Vein endothelial cell (primary cell): ENCODE measurements around the gene TIMM8A. TPM values are rescaled to one million over a fixed set of nuclear protein-coding genes. Genes with fewer than 3 reads are reported as not detected.

Source experiments
- small RNA-seq: library from RNA; depleted of rRNA; stranded (forward); fragments of <200 nt; gene quantifications from one replicate; pipeline ENCODE3, GENCODE V24; 2012
- total RNA-seq: library from RNA; depleted of rRNA; stranded (reverse); fragments of >200 nt; gene quantifications from 2 replicates; pipeline ENCODE4 v1.2.3, GENCODE V29; 2012

TIMM8A gene
- total RNA-seq: 4.9 and 5.2 TPM in 2 replicates

GRCh38 chrX:101348452-101349192 is at the start of gene TIMM8A:
Gene TIMM8A, minus strand, starts transcription at chrX:101348742. Its CDS starts 78 bp downstream, at chrX:101348664.

GRCh38 chrX:101390664-101391525 is 42.4 kb upstream of the TIMM8A start, which contains the start of gene RPL36A:
Gene RPL36A, plus strand, starts transcription at chrX:101391011. Its CDS starts 33 bp downstream, at chrX:101391044.

GRCh38 chrX:101385795-101386541 is 37.4 kb upstream of the TIMM8A start, which contains the start of gene BTK:
Gene BTK, minus strand, starts transcription at chrX:101386191. Its CDS starts 10,907 bp downstream, at chrX:101375284.

Small RNAs within 50 kb of the gene (small RNA-seq; reads per million reads assigned to genes)
- not detected for gene RNU6-934P

Other genes with a start within 250 kb of the TIMM8A start
- gene DRP2, start 129.0 kb downstream of the TIMM8A start, total RNA-seq: 0.33 and 0.48 TPM in 2 replicates
- 0.33 and 0.38 TPM in 2 replicates for gene TAF7L, start 57.4 kb downstream of the TIMM8A start, total RNA-seq
- gene BTK, start 37.4 kb upstream of the TIMM8A start, total RNA-seq: not detected in 2 replicates
- gene RPL36A, start 42.3 kb upstream of the TIMM8A start, total RNA-seq: 106 and 874 TPM in 2 replicates
- 24.8 and 30.4 TPM in 2 replicates for gene GLA, start 59.2 kb upstream of the TIMM8A start, total RNA-seq
- gene HNRNPH2, start 59.5 kb upstream of the TIMM8A start, total RNA-seq: 53.9 and 68.6 TPM in 2 replicates
- gene ARMCX4, start 136.7 kb upstream of the TIMM8A start, total RNA-seq: 5.2 and 5.7 TPM in 2 replicates
- 23.8 and 26.2 TPM in 2 replicates for gene ARMCX1, start 201.8 kb upstream of the TIMM8A start, total RNA-seq